Epithelial cell of esophagus (primary cell): Measurements from ENCODE around the gene FGF12.
A peak's percentile ranks its signal among the peaks of the same experiment; 100 is the strongest.

Source experiments
- DNase-seq: peaks from one replicate; pipeline ENCODE4 v3.0.0; 2010; ENCODE audit warnings: low read depth
- H3K4me3 ChIP-seq: 2 replicates; pipeline ENCODE4 v1.5.1; 2011; ENCODE audit warnings: mild to moderate bottlenecking, low read length, control low read depth
- TF ChIP-seq, protein P1 (sequence below): IDR thresholded peaks from 2 replicates; pipeline ENCODE4 v1.5.1; 2011; ENCODE audit warnings: low read depth, mild to moderate bottlenecking, low read length, control low read depth, inconsistent platforms; ENCODE audit not compliant: insufficient read depth; ENCODE audit errors: missing control alignments

The FGF12 gene

DNA sequence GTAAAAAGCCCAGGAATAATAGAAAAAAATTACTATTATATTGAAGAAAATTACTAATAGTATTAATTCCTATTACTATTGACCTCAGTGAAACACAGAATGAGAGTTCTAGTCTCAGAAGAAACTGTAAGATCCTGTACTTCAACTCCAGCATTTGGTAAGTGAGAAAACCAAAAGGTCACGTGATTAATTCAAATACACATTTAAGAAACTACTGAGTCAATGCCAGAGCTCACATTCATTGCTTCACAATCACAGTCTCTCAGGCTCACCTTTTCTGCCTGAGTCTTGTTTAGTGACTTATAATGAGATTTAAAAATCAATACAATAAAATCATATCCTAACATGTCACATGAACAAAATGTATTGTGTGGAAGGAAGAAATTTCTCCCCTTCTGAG, 556.1 kb downstream of the FGF12 start:
- TF ChIP-seq, protein P1, sequence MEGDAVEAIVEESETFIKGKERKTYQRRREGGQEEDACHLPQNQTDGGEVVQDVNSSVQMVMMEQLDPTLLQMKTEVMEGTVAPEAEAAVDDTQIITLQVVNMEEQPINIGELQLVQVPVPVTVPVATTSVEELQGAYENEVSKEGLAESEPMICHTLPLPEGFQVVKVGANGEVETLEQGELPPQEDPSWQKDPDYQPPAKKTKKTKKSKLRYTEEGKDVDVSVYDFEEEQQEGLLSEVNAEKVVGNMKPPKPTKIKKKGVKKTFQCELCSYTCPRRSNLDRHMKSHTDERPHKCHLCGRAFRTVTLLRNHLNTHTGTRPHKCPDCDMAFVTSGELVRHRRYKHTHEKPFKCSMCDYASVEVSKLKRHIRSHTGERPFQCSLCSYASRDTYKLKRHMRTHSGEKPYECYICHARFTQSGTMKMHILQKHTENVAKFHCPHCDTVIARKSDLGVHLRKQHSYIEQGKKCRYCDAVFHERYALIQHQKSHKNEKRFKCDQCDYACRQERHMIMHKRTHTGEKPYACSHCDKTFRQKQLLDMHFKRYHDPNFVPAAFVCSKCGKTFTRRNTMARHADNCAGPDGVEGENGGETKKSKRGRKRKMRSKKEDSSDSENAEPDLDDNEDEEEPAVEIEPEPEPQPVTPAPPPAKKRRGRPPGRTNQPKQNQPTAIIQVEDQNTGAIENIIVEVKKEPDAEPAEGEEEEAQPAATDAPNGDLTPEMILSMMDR, result no peak
- no peak overlapping the region for H3K4me3 ChIP-seq
- DNase-seq, result peak; percentile 66

DNA sequence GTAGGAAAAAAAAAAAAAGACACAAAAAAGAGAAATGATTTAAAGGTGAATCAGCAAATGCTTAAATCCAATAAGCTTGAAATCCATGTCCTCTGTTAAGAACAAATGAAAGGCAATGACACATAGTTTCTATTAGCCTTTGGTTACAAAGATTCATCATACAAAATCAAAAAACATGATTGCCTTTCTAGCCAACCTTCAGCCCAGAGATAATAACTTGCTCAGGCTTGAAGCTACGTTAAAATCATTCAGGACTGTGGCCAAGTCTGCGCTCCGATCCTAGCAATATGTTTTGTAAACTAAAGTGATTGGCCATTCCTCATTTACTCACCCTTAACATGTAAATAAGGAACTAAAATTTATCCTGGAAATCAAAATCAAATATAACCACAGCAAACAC, 556.7 kb downstream of the FGF12 start:
- peak; percentile 86 for DNase-seq
- TF ChIP-seq, protein P1, result no peak
- no peak overlapping the region for H3K4me3 ChIP-seq

DNA sequence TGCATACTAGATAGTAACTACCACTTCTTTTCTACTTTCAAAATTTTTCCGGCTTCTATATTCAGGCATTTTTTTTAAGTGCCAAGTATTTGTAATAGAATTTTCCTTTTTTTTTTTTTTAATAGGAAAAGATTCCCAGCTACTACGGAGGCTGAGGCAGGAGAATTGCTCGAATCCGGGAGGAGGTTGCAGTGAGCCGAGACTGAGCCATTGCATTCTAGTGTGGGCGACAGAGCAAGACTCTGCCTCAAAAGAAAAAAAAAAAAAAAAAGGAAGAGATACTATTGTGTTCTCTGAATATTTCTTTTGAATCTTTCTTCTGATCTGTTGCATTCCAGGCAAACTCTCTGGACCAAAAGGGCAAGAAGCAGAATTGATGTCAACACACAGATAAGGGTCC, 557.3 kb downstream of the FGF12 start:
- TF ChIP-seq, protein P1, result no peak
- H3K4me3 ChIP-seq, result no peak overlapping the region
- DNase-seq, result no peak

DNA sequence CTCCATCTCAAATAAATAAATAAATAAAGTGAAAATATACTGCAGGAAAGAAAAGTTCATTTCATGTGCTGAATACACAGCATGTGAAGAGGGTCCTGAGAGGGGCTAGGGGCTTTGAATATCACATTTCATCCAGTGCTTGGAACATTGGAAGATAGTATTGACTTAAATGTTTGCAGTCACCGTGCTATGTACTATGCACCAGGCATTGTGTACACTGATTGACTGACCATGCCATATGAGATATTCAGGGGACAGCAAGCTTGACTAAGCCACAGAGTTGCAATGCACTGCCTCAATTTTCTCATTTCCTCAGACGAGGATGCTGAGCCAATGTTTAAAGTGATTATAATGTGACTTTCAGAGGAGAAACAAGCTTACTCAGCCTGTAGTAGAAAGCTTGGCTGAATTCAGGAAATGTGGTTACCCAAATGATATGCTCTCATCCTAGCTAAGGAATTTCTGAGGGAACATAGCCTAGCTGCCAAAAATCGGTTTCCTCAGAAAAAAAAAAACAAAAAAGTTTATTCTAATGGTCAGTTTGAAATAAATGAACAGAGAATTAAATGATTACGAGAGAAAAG, 557.9 kb downstream of the FGF12 start:
- DNase-seq, result peak; percentile 17
- no peak overlapping the region for H3K4me3 ChIP-seq
- TF ChIP-seq, protein P1, result no peak

DNA sequence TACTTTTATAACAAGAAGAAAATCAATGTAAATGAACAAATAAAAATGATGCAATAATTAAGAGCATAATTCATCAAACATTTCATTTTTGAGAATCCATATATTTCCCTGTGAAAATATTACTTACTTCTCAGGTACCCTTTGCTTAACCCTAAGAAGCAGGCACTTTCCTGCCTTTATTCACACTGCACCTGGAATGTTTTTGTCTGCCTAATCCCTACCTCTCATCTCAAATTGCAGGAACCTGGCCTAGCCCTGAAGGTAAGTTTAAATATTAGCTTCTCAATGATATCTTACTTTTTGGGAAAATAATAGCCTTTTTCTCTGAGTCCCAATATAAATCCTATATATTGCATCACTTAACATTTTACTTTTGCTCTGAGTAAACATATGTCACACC, 559.1 kb downstream of the FGF12 start:
- no peak for DNase-seq
- no peak overlapping the region for H3K4me3 ChIP-seq
- TF ChIP-seq, protein P1, result no peak

DNA sequence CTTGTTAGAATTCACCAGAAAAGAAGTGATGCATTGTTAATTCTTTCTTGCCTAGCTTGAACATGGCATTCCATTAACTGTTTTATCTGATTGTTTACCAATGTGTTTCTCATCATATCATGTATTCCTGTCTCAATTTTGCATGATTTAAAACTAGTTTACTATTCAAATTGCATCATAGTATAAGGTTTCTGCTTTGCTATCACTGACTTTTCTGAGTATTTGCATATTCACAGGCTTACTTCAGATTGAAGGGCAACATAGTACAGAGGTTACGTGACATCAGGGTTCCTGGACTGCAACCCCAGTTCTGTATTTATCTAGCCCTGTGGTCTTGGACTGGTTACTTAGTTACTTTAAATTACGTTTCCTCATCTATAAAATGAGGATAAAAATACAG, 561.8 kb downstream of the FGF12 start:
- H3K4me3 ChIP-seq, result no peak overlapping the region

DNA sequence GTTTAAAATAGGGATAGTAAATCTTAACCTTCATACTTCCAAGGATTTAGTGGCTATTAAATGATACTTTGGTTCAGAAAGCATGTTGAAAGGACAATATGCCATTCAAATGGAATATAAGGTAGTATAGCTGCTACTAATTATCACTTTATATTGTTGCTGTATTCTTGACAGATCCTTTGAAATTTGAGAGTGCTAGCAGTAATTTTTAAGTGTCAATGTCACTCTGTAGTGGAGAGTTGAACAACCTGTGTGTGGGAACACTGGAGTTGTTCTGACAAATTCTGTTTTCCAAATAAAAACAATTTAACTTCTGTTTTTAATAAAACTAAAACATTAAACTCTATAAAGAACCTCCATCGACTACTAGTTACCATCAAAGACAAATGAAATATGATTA, 565.7 kb downstream of the FGF12 start:
- H3K4me3 ChIP-seq, result no peak overlapping the region
- DNase-seq, result no peak
- TF ChIP-seq, protein P1, result no peak

More for the DNA sequence above, 561.8 kb downstream of the FGF12 start:
- TF ChIP-seq, protein P1, result no peak
- DNase-seq, result no peak
